ENCODE results near the gene CHMP1A. TPM values are rescaled to one million over a fixed set of nuclear protein-coding genes. Genes with fewer than 3 reads are reported as not detected.

CHMP1A gene
- 107 and 114 TPM in 2 replicates for total RNA-seq

DNA sequence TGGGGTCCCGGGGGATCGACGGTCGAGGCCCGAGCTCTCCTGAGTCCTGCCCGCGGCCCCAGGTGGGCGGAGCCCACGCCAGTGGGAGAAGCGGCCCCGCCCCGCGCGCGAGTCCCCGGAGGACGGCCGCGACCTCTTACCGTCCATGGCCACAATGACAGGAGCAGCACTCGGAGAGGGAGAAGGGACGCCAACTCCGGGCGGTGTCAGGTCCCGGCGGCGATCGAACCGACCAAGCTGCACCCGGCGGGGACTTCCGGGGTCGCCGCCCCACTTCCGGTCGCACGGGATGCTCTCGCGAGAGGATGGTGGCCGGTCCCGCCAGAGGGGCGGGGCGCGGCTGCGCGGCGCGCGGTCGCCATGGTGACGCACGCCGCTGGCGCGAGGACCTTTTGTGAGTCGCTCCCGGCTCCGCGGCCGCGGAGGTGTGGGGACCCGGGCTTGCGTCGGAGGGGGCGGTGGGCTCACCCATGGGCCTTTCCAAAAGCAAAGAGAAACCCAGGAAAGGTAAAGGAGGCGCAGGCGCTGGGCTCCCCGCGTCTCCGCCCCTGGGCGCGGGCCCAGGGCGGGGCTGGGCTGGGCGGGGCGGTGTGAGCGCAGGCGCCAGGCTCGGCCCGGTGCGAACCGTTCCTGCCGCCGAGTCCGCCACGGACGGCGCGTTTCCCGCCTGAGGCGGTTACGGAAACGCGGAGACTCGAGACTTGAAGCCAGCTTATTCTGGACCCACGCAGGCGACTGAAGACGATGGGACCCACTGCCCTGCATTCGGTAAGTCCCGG lies at the start of gene CHMP1A, which contains the start of gene SPATA33:
Gene CHMP1A, minus strand, starts transcription at position 267 of the 779 bp plus-strand sequence. Its CDS starts 120 bp downstream, at position 147.
Gene SPATA33, plus strand, starts transcription at position 395 of the 779 bp plus-strand sequence. Its CDS starts 76 bp downstream, at position 471.

DNA sequence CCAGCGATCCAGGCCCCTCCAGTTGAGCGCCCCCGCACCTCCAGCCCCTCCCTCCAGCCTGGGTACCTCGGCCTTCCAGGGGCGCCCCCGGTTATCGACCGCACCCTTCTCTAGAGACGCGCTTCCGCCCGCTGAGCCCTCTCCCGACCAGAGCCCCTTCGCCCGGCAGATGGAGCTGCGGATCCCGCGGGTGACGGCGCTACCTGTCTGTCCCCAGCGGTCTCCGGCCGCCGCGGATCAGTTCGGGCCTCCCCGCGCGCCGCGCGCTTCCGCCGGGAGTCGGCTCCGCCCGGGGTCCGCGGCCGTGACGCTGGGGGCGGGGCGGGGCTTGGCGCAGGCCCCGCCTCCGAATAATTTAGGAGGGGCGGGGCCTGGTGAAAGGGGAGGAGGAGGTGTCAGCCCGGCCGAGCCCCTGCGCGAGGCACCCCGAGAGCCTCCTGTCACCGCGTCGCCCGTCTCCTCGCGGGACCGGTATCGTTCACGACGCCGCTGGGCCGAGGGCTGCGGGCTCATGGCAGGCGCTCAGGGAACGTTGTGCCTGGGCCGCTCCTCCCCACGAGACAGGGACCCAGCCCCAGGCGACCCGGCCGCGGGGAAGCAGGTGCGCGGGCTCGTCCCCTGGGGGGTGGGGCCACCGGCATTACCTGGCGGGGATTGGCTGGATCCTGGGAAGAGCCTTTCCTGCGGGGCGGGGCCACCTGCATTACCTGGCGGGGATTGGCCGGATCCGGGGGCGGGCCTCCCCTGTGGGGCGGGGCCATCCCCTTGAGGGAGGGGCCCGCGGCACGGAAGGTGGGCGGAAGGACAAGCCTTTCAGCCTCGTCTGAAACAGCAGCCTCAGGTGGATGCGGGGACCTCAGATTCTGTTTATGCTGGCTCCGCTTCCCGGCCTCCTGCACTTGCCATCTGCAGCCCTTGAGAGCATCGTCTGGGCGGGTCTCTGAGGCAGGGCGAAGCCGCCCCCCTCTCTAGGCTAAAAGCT lies 44.2 kb upstream of the CHMP1A start, which contains the start of gene SPATA2L:
Gene SPATA2L, minus strand, starts transcription at position 281 of the 982 bp plus-strand sequence. CDS start 473 bp downstream, outside the sequence.

DNA sequence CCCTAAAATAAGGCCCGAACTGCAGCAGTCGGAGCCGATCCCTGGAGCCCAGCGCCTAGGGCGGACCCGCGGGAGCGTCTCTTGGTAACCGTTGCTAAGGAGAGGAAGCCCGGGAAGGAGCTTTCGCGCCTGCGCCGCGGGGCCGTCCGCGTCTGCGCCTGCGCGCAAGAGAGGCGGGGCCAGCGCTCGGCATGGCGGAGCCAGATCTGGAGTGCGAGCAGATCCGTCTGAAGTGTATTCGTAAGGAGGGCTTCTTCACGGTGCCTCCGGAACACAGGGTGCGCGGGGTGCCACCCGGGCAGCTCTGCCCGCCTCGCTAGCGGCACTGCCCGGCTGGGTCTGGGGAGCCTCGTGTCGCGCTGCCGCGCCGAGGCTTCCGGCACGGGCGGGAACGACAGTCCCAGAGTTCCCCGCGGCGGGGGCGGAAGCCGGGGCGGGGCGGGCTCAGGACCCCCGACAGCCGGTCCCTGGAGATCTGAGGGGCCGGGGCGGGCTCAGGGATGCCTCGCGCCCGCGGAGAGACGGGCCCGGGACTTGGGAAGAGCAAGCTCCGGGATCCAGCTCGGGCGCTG lies 29.1 kb upstream of the CHMP1A start, which contains the start of gene CDK10:
Gene CDK10, plus strand, starts transcription at position 170 of the 572 bp plus-strand sequence. Its CDS starts 22 bp downstream, at position 192.

DNA sequence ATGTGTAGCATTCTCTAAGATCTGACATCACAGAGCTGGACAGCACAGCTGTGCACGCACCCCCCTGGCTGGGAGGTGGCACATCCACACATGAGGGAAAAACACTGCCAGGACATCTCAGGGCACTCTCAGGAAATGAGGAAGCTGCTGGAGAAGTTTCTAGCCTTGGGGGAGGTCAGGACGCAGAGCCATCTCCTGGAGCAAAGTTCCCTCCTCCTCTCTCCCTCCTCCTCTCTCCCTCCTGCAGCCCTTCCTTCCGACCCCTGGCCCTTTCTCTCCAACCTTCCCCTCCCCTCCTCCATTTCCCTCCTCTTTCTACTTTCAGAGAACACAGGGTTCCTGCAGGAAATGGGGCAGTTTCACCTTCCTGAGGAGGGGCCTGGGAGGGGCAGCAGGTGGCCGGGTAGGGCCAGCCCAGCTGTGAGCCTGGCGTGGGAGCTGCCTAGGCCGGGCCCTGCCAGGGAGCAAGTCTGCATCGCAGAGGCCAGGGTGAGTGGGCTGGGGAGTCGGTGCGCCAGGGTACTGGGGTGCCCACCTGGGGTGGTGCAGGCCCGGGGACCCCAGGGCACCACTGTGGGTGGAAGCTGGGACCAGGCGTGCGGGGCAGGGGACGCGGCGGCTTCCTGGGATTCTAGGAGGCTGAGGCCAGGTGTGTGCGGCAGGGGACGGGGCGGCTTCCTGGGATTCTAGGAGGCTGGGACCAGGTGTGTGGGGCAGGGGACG lies 44.1 kb downstream of the CHMP1A start, which contains the start of gene DPEP1:
Gene DPEP1, plus strand, starts transcription at position 412 of the 723 bp plus-strand sequence. CDS start 16,769 bp downstream, outside the sequence.

Other genes with a start within 250 kb of the CHMP1A start
- gene ANKRD11, start 167.1 kb downstream of the CHMP1A start, total RNA-seq, result 63.9 and 84.5 TPM in 2 replicates
- 86.7 and 119 TPM in 2 replicates for gene SPG7, start 149.3 kb downstream of the CHMP1A start, total RNA-seq
- gene RPL13, start 97.0 kb downstream of the CHMP1A start, total RNA-seq, result 2,094 and 3,716 TPM in 2 replicates
- 12.1 and 29.9 TPM in 2 replicates for gene CPNE7, start 82.0 kb downstream of the CHMP1A start, total RNA-seq
- gene DPEP1, start 44.1 kb downstream of the CHMP1A start, total RNA-seq, result not detected in 2 replicates
- gene SPATA33, start 128 bp upstream of the CHMP1A start, total RNA-seq, result 2.6 and 2.9 TPM in 2 replicates
- 32.3 and 33.8 TPM in 2 replicates for gene CDK10, start 29.0 kb upstream of the CHMP1A start, total RNA-seq
- gene SPATA2L, start 44.0 kb upstream of the CHMP1A start, total RNA-seq, result 9.6 and 11.5 TPM in 2 replicates
- 6.8 and 7.7 TPM in 2 replicates for gene VPS9D1, start 63.2 kb upstream of the CHMP1A start, total RNA-seq
- gene ZNF276, start 63.8 kb upstream of the CHMP1A start, total RNA-seq, result 8.8 and 16.2 TPM in 2 replicates
- gene FANCA, start 158.9 kb upstream of the CHMP1A start, total RNA-seq, result 17.3 and 35.8 TPM in 2 replicates
- 2.6 and 3.9 TPM in 2 replicates for gene SPIRE2, start 170.8 kb upstream of the CHMP1A start, total RNA-seq
- 159 and 180 TPM in 2 replicates for gene TCF25, start 215.9 kb upstream of the CHMP1A start, total RNA-seq